T-helper 2 cell treated with Interferon-gamma antibody and Interleukin-4, amounts not matched to agents 5 μg/mL and 100 μg/mL, for 36 hours (primary cell): ENCODE results near the gene PLA2G4C.
"Not testable (repeated sequence)": the region's sequence is repeated elsewhere in the genome, so short reads cannot be mapped to it uniquely, and the experiment has no call there.

Experiments
- DNase-seq: peaks from one replicate; pipeline ENCODE4 v3.0.0; 2021; ENCODE audit warnings: low spot score
- H3K27ac Mint-ChIP-seq: one replicate; pipeline ENCODE4 v1.8.0; 2021; ENCODE audit warnings: mild to moderate bottlenecking, mixed read lengths
- H3K27me3 Mint-ChIP-seq: one replicate; pipeline ENCODE4 v1.8.0; 2021; ENCODE audit warnings: low read depth, mixed read lengths
- H3K36me3 Mint-ChIP-seq: one replicate; pipeline ENCODE4 v1.8.0; 2021; ENCODE audit warnings: low read depth, mixed read lengths
- H3K4me1 Mint-ChIP-seq: one replicate; pipeline ENCODE4 v1.8.0; 2021; ENCODE audit warnings: low read depth, mixed read lengths
- H3K4me3 Mint-ChIP-seq: one replicate; pipeline ENCODE4 v1.8.0; 2022; ENCODE audit warnings: mild to moderate bottlenecking, moderate library complexity, mixed read lengths
- H3K9me3 Mint-ChIP-seq: one replicate; pipeline ENCODE4 v1.8.0; 2021; ENCODE audit warnings: mixed read lengths

The PLA2G4C gene

GRCh38 chr19:48094855-48095203, 15.8 kb downstream of the PLA2G4C start:
- no peaks in the 10 kb centered on the region for H3K4me1 Mint-ChIP-seq
- H3K27ac Mint-ChIP-seq, result no peak overlapping the region
- H3K9me3 Mint-ChIP-seq, result peaks cover 11% of the 10 kb centered on the region
- no peaks in the 10 kb centered on the region for H3K27me3 Mint-ChIP-seq
- no peak overlapping the region for H3K4me3 Mint-ChIP-seq
- H3K36me3 Mint-ChIP-seq, result peaks cover 4% of the 10 kb centered on the region
- no peak for DNase-seq

GRCh38 chr19:48094129-48094854, 16.3 kb downstream of the PLA2G4C start:
- H3K36me3 Mint-ChIP-seq, result peaks cover 4% of the 10 kb centered on the region
- no peak overlapping the region for H3K27ac Mint-ChIP-seq

GRCh38 chr19:48091111-48091718, 19.4 kb downstream of the PLA2G4C start:
- not testable (repeated sequence) for H3K4me1 Mint-ChIP-seq, H3K4me3 Mint-ChIP-seq, H3K27me3 Mint-ChIP-seq, H3K27ac Mint-ChIP-seq, H3K36me3 Mint-ChIP-seq, DNase-seq
- H3K9me3 Mint-ChIP-seq, result peaks cover 11% of the 10 kb centered on the region

More at GRCh38 chr19:48094129-48094854, 16.3 kb downstream of the PLA2G4C start:
- no peak for DNase-seq
- Mint-ChIP-seq H3K4me1 (no peaks in the 10 kb centered on the region), H3K27me3 (no peaks in the 10 kb centered on the region), H3K9me3 (peaks cover 11% of the 10 kb centered on the region), H3K4me3 (no peak overlapping the region)

- DNase-seq, result no peak
- Mint-ChIP-seq H3K27me3 (no peaks in the 10 kb centered on the region), H3K4me1 (no peaks in the 10 kb centered on the region), H3K27ac (no peak overlapping the region), H3K4me3 (no peak overlapping the region), H3K36me3 (peaks cover 2% of the 10 kb centered on the region), H3K9me3 (peaks cover 11% of the 10 kb centered on the region)
Observed at GRCh38 chr19:48090281-48090802, 20.3 kb downstream of the PLA2G4C start.

- DNase-seq, H3K27me3 Mint-ChIP-seq, H3K27ac Mint-ChIP-seq, H3K4me3 Mint-ChIP-seq, H3K9me3 Mint-ChIP-seq, H3K36me3 Mint-ChIP-seq, H3K4me1 Mint-ChIP-seq: not testable (repeated sequence)
Observed at GRCh38 chr19:48088991-48089390, 21.6 kb downstream of the PLA2G4C start.

- Mint-ChIP-seq H3K36me3 (no peaks in the 10 kb centered on the region), H3K9me3 (no peaks in the 10 kb centered on the region), H3K4me1 (no peaks in the 10 kb centered on the region), H3K27ac (no peak overlapping the region), H3K27me3 (no peaks in the 10 kb centered on the region), H3K4me3 (no peak overlapping the region)
- DNase-seq, result no peak
Observed at GRCh38 chr19:48085904-48086864, 24.4 kb downstream of the PLA2G4C start.

GRCh38 chr19:48085076-48085475, 25.5 kb downstream of the PLA2G4C start:
- Mint-ChIP-seq H3K27me3 (no peaks in the 10 kb centered on the region), H3K4me3 (no peak overlapping the region), H3K27ac (no peak overlapping the region), H3K36me3 (no peaks in the 10 kb centered on the region), H3K4me1 (no peaks in the 10 kb centered on the region), H3K9me3 (no peaks in the 10 kb centered on the region)
- no peak for DNase-seq

GRCh38 chr19:48081106-48081505, 29.5 kb downstream of the PLA2G4C start:
- no peak for DNase-seq
- H3K4me1 Mint-ChIP-seq, result no peaks in the 10 kb centered on the region
- H3K36me3 Mint-ChIP-seq, result no peaks in the 10 kb centered on the region
- H3K4me3 Mint-ChIP-seq, result no peak overlapping the region
- no peaks in the 10 kb centered on the region for H3K9me3 Mint-ChIP-seq
- H3K27me3 Mint-ChIP-seq, result no peaks in the 10 kb centered on the region
- no peak overlapping the region for H3K27ac Mint-ChIP-seq

- not testable (repeated sequence) for DNase-seq, H3K27me3 Mint-ChIP-seq
Observed at GRCh38 chr19:48070177-48070769, 40.3 kb downstream of the PLA2G4C start.

GRCh38 chr19:48069435-48069834, 41.2 kb downstream of the PLA2G4C start:
- Mint-ChIP-seq H3K27me3 (no peaks in the 10 kb centered on the region), H3K4me3 (no peak overlapping the region), H3K27ac (no peak overlapping the region), H3K36me3 (no peaks in the 10 kb centered on the region), H3K4me1 (no peaks in the 10 kb centered on the region), H3K9me3 (no peaks in the 10 kb centered on the region)
- DNase-seq, result no peak

More at GRCh38 chr19:48070177-48070769, 40.3 kb downstream of the PLA2G4C start:
- not testable (repeated sequence) for H3K27ac Mint-ChIP-seq, H3K4me1 Mint-ChIP-seq, H3K9me3 Mint-ChIP-seq, H3K4me3 Mint-ChIP-seq, H3K36me3 Mint-ChIP-seq

GRCh38 chr19:48064509-48064908, 46.1 kb downstream of the PLA2G4C start:
- no peaks in the 10 kb centered on the region for H3K27me3 Mint-ChIP-seq
- no peak overlapping the region for H3K27ac Mint-ChIP-seq
- H3K4me3 Mint-ChIP-seq, result no peak overlapping the region
- H3K36me3 Mint-ChIP-seq, result no peaks in the 10 kb centered on the region
- DNase-seq, result no peak
- no peaks in the 10 kb centered on the region for H3K9me3 Mint-ChIP-seq
- no peaks in the 10 kb centered on the region for H3K4me1 Mint-ChIP-seq

- no peak for DNase-seq
- H3K36me3 Mint-ChIP-seq, result no peaks in the 10 kb centered on the region
- H3K27me3 Mint-ChIP-seq, result no peaks in the 10 kb centered on the region
- H3K4me1 Mint-ChIP-seq, result no peaks in the 10 kb centered on the region
- no peaks in the 10 kb centered on the region for H3K9me3 Mint-ChIP-seq
- no peak overlapping the region for H3K4me3 Mint-ChIP-seq
- no peak overlapping the region for H3K27ac Mint-ChIP-seq
Observed at GRCh38 chr19:48061401-48062344, 48.9 kb downstream of the PLA2G4C start.

- no peaks in the 10 kb centered on the region for H3K9me3 Mint-ChIP-seq
- no peak for DNase-seq
- no peaks in the 10 kb centered on the region for H3K36me3 Mint-ChIP-seq
- H3K4me3 Mint-ChIP-seq, result no peak overlapping the region
- no peak overlapping the region for H3K27ac Mint-ChIP-seq
- H3K4me1 Mint-ChIP-seq, result no peaks in the 10 kb centered on the region
- H3K27me3 Mint-ChIP-seq, result no peaks in the 10 kb centered on the region
Observed at GRCh38 chr19:48060381-48060780, 50.2 kb downstream of the PLA2G4C start.
